ENCODE measurements around the gene FRMPD1.

- TF ChIP-seq CTCF (IDR thresholded peaks at IDR 0.05) (no peak), EP300 (IDR thresholded peaks at IDR 0.05) (no peak), POLR2AphosphoS5 (IDR thresholded peaks at IDR 0.05) (no peak)
These were observed 57.0 kb downstream of the FRMPD1 start for GRCh38 chr9:37707748-37708147.
